SKM-1 treated with dmso at 0.1 percent for 144 hours (cell line): ENCODE data around the gene SLC25A39.
A peak's percentile ranks its signal among the peaks of the same experiment; 100 is the strongest.

Experiments used
- DNase-seq: peaks from one replicate; lab custom pipeline; 2025; ENCODE audit not compliant: unreplicated experiment; lab: John Stamatoyannopoulos, UW

SLC25A39 gene

DNA sequence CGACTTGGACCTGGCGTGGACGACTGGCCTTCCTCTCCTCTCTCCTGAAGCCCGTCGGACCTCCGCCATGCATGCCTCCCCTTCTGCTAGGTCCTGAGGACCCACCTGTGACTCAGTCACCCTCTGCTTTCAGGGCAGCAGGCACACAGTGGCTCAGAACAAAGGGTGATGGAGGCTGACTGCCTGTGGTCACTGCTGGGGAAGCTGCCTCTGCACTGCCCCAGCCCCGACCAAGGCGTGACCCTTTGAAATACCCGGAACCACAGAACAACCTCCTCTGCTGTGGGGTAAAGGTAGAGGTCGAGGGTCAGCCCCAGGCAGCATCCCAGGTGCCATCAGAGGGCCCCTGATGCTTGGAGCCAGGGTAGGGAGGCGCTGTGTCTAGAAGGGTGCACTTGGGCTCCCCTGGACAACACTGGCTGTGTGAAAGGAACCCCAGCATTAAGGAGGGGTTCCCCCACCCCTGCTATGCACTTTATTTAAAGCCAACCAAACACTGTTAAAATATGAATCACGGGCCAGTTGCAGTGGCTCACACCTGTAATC is 44.2 kb downstream of the SLC25A39 start:
- DNase-seq, result no peak

DNA sequence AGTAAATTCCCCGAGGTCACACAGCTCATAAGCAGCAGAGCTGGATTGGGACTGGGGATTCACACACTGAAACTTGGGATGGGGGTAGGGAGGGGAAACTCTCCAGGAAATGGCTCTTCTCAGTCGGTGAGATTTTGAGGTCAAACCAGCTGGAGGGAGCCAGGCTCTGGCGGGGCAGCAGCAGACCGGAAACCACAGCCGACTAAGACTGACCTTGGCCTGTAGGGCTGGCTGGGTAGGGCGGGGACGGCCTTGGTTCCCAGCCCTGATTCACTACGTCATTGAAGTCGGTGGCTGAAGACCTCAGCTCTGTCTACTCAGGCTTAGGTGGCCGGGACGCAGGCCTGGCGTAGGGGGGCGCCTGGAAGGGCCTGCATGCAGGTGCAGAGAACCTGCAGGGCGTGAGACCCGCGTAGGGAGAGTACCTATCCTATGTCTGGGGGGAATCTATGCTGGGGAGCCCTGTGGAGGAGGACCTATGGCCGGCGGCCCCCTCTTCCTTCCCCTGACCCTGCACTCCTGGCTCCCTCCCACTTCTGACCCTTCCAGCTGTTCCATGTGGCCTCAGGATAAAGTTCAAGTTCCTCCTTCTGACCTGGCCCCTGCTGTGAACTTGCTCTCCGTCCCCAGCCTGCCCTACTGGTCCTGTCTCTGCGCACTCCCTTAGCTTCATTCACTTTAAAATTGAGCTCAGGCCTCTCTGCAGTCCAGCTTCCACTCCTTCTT is 44.8 kb downstream of the SLC25A39 start:
- peak; percentile 74 for DNase-seq

DNA sequence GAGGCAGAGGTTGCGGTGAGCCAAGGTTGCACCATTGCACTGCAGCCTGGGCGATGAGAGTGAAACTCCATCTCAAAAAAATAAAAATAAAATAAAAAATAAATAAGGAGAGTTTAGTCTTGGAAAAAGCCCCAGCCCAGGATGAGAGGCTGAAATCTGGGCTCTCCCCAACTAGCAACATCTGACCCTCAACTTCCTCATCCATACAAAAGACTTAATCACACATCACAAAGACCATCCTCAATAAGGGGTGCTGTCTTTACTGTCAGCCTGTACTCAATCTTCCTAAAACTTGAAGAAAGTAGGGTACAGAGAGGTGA is 45.3 kb downstream of the SLC25A39 start:
- peak; percentile 57 for DNase-seq

DNA sequence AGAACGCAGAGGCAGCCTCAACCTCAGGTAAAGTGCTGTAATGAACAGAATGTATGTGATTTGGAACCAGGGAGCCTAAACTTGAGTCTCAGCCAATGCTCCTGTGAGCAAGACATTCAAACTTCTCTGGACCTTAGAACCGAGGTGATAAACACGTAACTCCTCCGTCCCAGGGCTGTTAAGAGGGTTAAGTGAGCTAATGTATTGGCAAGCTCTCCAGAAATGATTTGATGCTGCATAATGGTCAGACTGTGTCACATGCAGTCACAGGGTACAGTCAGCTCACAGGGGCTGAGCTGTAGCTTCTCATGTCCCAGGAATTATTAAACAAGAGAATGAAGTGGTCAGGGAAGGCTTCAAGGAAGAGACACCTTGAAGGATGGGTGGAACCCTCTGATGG is 46.6 kb downstream of the SLC25A39 start:
- no peak for DNase-seq

DNA sequence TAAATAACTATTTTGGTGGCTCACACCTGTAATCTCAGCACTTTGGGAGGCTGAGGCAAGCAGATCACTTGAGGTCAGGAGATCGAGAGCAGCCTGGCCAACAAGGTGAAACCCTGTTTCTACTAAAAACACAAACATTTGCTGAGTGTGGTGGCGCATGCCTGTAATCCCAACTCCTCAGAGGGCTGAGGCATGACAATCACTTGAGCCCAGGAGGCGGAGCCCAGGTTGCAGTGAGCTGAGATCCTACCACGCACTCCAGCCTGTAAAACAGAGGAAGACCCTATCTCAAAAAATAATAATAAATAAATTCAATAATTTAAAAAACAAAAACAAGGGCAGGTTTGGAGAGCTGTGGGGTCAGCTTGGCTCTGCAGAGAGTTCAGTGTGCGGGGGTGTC is 51.0 kb downstream of the SLC25A39 start:
- no peak for DNase-seq

DNA sequence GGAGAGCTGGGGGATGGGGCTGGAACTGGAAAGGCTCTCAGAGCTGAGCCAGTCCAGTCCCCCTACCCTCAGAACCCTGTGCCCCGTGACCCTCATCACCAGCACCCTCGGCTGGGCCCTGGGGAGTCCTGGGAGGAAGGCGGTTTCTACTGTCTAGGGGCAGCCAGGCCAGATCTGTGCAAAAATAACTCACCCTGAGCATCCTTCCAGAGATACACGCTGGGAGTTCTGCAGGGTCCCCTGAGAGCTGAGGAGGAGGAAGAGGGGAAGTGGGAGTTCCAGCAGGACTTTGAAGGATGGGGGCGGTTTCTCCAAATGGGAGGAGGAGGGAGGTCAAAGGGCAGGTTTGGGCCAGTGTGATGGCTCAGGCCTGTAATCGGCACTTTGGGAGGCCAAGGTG is 51.7 kb downstream of the SLC25A39 start:
- DNase-seq, result no peak

DNA sequence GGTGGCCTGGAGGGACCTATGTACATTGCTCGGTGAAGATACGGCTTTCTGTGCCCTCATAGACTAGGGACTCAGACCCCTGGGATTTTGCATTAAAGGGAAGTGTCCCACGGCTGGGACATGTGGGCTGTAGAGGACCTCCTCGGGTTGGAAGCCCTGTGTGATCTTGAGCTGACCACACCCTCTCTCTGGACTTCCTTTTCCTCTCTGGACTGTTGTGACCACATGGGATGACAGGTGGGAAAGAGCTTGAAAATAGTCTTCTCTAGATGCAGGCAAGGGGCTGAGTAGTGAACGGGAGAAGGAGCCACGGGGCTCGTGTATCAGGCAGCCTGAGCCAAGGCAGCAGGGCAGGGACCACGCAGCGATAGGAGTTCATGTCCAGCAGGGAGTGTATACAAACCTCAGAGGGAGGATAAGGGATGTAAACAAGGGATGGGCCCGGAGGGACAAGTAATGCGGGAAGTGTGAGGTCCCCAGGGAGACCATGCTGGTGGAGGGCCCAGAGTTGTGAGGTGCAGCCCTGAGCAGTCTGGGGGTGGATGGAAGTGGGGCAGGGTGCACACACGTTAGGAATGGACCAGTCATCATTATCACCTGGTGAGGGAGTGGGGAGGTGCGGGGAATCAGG is 52.2 kb downstream of the SLC25A39 start:
- DNase-seq, result no peak
